ENCODE results near the gene CCDC74B.

DNA sequence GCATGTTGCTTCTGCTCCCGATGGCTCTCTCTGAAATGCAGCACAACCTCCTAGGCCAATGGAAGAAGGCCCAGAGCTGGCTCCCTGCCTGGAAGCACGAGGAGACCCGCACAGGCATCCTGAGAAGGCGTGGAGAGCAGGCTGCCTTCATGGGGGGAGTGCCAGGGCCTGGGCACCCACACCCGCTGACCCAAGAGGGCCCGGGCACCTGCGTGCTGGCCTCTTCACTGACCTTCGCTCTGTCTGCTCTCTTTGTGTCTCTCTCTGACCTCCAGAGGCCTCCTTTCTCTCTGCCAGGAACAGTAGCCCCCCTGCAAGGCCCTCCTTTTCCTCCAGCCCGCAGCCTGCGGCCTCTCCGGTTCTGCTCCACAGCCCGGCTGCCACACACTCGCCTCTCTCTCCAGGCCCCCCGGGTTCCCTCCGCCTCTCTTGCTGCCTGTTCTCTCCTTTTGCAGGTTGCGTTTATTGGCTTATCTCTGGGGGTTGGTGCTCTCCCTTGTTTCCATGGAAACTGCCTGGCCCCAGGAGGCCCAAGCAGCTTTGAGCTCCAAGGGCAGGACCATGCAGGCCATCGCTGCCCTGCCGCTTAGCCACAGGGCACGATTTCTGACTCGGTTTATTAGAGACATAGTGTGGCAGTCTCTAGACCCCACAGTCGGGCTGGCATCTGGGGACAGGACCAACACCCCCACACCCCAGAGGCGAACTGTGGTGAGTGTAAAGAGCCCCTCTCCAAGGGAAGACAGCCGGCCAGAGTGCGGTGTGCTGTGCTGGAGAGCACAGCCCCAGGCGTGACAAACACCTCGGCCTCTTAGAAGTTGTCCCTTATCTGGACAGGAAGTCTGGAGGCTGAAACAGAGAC is 38.8 kb upstream of the CCDC74B start:
- no peak for TF ChIP-seq EZH2 (IDR thresholded peaks at IDR 0.05; ENCODE audit: low read depth)
- TF ChIP-seq, protein P1, sequence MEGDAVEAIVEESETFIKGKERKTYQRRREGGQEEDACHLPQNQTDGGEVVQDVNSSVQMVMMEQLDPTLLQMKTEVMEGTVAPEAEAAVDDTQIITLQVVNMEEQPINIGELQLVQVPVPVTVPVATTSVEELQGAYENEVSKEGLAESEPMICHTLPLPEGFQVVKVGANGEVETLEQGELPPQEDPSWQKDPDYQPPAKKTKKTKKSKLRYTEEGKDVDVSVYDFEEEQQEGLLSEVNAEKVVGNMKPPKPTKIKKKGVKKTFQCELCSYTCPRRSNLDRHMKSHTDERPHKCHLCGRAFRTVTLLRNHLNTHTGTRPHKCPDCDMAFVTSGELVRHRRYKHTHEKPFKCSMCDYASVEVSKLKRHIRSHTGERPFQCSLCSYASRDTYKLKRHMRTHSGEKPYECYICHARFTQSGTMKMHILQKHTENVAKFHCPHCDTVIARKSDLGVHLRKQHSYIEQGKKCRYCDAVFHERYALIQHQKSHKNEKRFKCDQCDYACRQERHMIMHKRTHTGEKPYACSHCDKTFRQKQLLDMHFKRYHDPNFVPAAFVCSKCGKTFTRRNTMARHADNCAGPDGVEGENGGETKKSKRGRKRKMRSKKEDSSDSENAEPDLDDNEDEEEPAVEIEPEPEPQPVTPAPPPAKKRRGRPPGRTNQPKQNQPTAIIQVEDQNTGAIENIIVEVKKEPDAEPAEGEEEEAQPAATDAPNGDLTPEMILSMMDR (conservative IDR thresholded peaks at IDR 0.05) = no peak

All from PC-9 (cell line).